ENCODE data around the gene DEFB110.

DEFB110 gene

DNA sequence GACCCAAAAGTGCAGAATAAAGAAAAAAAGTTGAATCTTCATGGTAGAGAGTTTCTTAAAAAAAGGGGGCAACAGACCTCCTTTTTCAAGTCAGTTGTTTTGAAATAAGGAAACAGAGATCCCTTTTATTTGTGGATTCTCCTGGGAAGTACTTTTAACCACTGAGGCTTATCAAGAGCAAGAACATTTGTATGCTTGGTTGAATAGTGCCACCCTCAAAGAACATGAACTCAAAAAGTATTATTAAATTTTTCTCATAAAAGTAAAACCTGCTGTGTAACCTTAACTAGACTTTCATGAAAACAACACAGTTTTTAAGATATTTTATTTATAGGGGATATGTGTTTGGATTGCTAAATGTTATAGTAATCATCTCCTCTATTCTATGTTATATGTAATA is at the start of gene DEFB110:
TSS of gene DEFB110 (minus strand) at position 101 of the 400 bp plus-strand sequence. CDS start at position 42, 59 bp downstream.
- DNase-seq, result no peak

DNA sequence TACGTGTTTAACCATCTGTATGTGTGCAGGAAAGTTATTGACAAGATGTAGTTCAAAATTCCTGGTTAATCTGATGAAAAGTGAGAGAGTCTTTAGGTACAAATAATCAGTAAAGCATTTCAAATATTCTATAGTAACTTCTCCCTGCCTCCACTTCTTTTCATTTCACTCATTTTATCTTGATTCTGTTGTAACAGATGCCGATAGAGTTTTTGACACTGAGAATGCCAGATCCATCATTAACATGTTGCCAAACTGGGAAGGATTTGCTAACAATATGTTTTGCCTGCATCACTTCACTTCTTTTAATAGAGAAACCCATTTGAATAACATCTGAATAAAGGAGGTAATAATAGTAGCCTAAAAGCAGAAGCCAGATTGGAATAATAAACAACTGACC is 48.3 kb upstream of the DEFB110 start:
- DNase-seq, result no peak

DNA sequence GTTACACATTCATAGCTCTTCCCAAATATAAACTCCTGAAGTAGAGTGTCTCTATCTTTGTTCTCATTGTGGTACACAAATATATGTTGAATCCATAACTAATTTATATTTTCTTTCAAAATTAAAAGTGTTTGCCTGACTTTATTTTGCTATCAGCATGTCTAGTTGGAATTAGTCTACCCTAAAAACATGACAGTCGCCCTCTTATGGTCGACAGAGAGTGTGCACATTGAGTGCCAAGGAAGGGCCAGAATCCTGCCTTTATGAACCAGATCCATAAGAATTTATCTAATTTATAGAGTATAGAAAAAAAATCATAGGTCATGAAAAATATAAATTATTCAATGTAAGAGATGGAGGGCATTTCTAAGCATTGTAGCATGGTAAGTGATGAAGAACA is 40.3 kb upstream of the DEFB110 start:
- no peak for DNase-seq

DNA sequence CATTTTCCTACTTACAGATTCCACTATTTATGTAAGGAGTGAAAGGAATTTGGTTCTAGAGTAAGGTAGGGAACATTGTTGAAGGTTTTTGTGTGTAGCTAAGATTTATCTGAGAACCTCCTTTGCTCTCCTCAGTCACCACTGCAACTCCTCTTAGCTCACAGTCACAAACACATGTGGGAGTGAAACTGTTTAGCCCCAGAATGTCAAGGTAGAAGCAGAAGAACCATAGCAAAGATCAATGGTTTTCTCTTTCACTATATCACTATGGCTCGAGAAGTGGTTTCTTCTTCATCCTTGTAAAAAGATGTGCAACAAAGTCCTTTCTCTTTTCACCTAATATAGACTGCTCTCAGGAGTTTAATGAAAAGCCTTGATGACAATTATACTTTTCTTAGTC is 34.4 kb upstream of the DEFB110 start:
- no peak for DNase-seq

DNA sequence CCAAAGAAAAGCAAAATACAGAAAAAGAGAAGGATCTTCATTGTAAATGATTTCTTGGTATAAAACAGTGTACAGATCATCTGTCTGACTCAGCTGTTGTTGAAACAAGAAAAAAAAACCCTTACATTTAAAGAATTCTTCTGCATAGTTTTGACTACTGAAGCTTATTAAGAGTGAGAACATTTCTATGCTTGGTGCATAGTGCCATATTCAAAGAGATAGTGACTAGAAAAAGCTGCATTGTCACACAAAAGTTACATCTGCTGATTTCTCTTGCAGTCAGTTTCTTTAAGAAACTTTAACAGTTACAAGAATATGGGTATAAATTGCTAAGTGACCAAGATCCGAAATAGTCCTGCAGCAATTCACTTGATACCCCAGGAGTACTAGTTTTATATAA is 28.0 kb upstream of the DEFB110 start, which contains the start of gene DEFB112:
TSS of gene DEFB112 (minus strand) at position 101 of the 400 bp plus-strand sequence. CDS start at position 41, 60 bp downstream.
- DNase-seq, result no peak

DNA sequence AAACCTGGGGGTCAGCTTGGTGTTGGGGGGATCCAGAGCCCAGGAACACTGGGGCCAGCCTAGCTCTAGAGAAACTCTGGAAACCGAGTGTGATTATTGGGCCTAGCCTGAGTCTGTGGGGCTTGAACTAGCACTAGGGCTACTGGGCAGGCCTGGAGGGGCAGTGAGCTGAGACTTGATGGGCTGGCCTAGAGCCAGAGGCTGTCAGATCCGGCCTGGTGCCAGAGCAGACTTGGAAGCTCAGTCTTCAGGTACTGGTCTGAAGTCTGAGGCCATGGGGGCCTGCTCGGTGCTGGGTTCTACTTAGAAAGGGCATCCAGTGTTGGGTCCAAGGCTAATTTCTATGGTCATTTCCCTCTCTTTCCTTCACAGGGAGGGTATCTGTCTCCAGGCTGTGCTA is 25.2 kb upstream of the DEFB110 start:
- no peak for DNase-seq

DNA sequence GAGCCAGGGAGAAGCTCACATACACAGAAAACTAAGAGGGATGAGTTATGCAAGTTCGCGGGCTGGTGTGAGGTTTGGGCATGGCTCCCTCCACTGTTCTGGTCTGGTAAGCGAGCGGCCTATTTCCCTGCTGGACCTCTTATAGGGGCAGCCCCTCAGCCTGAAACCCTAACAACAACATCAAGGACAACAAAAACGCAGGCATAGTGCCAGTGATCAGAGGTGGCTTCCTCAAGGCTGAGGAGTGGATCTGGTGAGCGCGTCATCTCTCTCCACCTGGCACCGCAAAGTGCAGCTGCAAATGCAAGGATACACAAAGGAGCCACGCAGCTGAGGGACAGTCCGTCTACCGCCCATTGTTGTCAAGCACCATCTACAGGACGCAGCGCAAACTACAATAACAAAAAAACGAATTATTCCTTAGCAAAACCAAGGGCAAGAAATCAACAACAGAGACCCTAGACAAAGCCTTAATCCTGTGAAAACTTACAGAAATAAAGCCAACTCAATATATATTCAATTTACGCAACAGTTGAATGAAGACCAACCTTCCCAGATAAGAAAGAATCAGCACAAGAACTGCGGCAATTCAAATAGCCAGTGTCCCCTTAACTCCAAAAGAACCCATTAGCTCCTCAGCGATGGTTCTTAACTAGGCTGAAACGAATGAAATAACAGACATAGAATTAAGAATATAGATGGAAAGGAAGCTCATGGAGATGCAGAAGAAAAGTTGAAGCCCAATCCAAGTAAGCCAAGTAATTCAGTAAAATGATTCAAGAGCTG is 9.2 kb upstream of the DEFB110 start:
- DNase-seq, result no peak

DNA sequence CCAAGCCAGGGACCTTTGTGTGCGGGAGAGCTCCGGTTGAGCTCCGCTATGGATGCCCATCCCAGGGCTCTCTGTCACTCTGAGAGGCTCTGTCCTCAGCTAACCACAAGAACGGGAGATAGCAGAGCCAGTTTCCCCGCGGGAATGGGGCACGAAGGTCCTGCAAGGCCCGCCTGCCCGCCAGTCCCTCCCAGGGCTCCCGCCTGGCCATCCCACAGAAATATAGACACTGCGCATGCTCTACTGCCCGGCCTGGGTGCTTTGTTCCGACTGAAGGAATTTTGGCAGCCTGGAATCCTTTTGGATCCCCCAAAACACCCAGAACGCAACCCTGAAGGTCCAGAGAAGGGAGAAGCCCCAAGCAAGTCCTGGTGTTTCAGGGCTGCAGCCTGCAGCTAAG is 8.6 kb upstream of the DEFB110 start:
- DNase-seq, result no peak

DNA sequence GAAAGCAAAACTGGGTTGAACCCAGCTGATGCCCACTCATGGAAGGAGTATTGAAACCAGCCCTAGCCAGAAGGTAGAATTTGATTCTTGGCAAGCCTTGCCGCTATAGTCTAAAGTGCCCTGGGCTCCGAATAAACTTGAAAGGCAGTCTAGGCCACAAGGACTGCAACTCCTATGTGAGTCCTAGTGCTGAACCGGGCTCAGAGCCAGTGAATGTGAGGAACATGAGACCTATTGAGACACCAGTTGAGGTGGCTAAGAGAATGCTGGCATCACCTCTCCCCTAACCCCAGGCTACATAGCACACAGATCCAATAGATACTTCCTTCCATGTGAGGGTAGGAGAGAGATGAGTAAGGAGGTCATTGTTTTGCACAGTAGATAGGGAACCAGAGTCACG is 3.5 kb upstream of the DEFB110 start:
- DNase-seq, result no peak

DNA sequence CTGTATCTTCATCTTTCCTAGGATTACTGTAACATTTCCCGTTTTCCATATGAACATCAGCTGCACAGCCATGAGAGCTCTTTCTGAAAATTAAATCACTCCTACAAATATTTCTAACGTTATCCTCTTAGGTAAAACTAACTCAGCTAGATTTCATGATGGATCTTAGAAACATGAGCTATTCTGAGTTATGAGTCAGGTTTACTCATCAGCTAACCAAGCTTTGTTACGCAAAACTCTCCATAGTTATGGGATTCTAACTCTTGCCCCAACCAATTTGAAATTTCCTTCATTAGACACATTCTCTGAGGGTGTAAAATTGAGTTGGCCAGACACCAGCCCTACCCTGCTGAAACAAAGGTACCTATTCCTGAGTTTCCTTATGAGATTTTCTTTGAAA is 14.0 kb downstream of the DEFB110 start:
- no peak for DNase-seq

DNA sequence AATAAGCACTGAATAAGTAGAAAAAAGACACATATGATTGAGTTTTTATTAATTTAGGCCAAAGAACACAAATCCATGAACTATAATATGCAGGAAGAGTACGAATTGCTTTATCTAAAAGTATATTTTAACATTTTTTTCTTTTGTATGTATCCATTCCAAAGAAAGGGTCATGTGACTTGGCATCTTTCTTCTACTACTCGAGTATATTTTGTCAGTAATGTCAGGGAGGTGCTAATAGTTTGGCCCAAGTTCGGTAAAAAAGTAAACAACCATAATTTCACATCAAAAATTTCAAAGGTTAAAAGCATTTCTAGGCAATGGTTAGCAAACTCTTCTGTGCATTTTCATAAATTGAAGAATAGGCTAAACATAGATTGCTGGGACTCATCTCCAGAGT is 18.7 kb downstream of the DEFB110 start:
- no peak for DNase-seq

DNA sequence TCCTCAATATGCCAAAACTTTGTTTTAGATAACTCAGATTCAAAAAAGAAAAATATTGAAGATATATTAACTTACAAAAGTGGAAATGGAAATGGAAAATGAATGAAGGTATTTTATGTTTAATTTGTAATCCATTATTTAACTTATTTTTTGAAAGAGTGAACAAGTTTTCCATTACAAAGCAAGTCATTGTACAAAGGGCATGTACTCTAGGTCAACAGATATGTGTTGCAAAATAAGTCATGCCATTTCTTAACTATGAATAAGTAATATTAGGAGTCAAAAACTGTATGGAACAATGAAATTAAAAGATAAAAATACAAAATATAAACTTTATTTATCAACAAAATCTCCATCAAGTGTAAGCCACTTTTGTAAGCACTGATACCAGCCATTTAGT is 26.5 kb downstream of the DEFB110 start:
- no peak for DNase-seq

DNA sequence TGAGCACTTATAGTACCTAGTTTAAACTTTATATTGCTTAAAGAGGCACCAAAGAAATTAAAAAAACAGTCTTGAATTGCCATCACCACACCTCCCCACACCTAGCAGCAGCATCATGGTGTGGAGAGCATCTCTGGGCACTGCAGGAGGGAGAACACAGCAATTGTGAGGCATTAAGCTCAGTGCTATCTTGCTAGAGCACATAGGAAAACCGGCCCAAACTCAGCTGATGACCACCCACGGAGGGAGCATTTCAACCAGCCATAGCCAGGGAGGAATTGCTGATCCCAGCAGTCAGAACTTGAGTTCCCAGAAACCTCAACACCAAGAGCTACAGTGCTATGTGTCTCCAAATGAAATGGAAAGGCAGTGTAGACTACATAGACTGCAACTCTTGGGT is 32.9 kb downstream of the DEFB110 start:
- DNase-seq, result no peak

DNA sequence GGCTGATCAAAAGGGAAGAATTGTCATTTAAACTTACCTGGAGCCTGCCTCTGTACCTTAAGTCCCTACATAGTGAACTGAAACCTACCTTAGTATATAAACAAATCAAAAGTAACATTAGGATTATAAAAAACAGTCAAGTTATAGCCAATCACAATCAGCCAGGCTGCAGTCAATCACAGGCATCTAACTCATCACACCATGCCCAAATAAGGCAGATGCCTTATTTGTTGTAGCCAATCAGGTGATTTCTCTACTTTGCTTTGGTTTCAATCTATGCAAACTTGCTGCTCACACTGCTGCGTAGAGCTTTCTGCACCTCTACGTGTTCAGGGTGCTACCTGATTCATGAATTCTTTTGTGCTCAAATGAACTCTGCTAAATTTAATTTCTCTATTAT is 34.0 kb downstream of the DEFB110 start:
- DNase-seq, result no peak

DNA sequence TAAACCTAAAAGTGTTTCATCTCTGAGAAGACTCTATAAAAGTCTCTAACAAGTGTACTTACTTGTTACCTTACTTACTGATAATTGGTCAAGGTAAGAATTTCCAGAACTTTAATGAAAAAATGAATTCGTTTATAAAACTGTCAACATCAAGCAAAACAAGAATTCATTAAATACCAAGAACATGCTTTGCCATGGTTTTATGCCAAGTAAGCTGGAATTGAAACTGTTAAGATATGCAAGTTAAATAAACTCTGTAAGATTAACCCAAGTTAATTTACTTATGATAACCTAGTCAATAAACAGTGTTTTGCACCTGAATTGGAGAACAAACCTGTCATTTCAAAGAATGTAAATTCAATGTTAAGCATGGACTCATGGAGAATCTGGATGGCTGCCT is 35.2 kb downstream of the DEFB110 start:
- no peak for DNase-seq

DNA sequence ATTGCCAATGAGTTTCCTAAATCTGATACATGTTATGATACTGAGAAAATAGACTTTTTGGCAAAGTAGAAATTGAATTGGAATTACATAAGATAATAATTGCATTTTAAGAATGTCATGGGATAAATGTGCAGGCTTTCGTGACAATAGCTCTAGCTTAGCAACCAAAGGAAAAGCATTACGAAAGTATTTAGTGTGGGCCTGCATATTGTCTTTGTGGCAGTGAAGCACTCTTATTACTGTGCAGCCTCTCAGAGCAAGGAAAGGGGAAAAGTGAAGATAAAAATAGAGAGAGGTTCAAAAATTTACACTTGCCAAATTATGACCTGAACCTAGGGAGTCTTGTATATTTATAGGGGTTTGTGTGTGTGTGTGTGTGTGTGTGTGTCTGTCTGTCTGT is 39.7 kb downstream of the DEFB110 start:
- DNase-seq, result no peak

DNA sequence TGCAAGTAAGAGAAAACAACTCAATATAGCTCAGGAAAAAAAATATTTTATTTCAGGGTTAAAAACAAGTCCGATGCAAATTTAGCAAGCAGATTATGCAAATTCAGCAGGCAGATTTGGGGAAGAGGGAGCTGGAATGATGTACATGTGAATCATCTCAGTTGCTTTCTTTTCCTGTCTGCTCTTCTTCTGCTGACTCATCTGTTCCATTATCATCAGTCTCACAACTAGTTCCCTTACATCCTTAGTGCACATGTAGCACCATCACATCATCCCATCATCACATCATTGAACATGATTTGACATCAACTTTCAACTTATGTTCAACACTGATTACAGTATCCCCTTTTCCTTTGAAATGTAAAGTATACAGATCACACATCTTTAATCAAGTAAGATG is 40.9 kb downstream of the DEFB110 start:
- no peak for DNase-seq

DNA sequence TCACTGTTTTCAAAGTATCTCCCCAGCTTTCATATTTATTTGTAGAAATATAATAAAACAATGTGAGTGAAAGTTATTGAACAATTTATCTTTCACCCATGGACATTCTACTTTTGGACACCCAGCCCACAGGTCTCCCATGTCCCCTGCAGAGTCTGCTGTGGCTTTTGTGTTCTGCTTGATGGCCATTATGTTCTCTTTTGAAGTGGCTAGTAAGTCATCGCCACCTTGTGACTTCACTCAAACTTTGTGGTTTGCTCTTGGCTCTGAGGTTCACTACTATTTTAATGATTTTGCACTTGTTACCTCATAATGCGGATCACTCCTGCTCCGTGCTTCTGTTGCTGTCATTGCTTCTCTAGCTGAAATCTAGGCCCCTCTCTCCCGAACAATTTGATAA is 42.2 kb downstream of the DEFB110 start:
- DNase-seq, result no peak

DNA sequence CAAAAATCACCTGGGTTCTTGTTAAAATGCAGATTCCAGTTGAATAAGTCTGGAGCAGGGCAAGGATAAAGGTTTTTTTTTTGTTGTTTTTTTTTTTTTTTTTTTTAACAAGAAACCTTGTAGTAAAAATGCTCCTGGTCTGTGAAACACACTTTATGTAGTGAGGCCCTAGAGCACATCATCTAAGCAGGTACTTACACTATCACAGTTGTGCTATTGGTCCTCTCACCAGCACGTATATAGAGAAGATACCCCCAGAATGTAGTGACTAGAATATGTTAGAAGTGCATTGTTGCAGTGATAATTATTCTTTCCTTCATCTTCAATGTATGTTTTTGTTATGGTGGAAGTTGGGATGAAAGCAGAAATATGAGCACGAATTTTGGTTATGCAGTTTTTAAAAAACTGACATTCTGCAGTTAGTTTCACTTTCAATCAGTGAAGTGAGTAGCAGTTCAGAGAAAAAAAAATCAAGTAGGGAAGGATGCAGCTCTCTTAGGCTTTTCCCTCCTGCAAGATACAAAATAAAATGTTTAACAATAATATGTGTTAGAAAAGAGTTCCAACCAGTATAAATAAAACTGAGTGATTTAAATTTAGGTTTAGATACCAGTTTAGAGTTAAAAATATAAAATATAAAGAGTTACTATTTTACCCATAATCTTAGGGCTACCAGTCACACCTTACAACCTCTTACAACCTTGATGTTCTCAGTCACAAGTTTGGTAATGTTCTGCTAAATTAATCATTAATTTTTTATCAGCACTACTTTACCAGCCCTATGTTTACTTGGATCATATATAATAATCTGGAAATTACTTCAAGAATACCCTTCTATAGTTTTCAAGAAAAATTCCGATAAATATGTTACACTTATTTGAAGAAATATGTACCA is 43.2 kb downstream of the DEFB110 start:
- DNase-seq, result no peak

DNA sequence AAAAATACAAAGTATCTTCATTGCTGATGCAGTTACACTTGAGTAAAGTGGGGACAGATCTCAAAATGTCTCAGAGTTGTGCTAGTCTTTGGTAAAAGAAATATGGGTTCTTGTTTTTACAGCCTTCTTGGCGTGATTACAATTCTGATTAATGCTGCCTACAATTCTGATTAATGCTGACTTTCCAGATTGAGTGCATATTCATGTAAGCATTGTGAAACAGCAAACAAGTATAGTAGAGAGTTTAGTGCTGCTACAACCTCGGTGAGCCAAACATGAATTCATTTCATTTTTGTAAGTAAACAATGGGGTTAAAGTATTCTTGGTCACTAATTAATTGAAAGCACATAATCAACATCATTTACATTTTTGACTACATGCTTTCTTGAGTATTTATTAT is 52.2 kb downstream of the DEFB110 start, which contains the start of gene DEFB113:
TSS of gene DEFB113 (minus strand) at position 21 of the 400 bp plus-strand sequence. CDS start at position 21, 0 bp downstream.
- no peak for DNase-seq
